ENCODE data around the gene HAUS8. TPM values are rescaled to one million over a fixed set of nuclear protein-coding genes. Genes with fewer than 3 reads are reported as not detected.

HAUS8 gene
- total and polyA plus RNA-seq, 9 of the 15 experiments (the other 6 are each of a cell fraction or from before 2014, with no cell fraction given) = 20.5 to 53.2 (median 36.0) TPM

DNA sequence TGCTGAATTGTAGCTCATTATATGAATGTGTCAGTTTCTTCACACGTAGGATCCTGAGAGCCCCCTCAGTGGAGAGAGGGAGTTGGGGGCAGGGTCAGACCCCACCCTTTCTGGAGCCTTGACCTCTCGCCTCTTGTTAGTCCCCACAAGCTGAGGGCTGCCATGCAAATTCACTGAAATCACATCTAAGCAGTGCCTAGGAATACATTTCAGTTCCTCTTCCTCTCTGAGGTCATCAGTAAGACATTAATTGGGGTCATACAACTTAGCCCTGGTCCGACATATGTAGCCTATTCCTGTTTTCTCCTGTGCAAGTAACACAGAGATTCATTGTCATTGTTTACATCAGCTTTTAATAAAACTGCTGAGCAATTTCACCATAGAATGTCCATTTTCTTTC is 30.3 kb upstream of the HAUS8 start:
- WGBS (ENCODE audit: insufficient coverage, low coverage, missing lambda C conversion rate) = 86% methylated on average over 2 of the region's 3 CpGs
- Histone ChIP-seq H3K4me2 (ENCODE audit: insufficient read depth, low read length) (no peak overlapping the region), H2AFZ (ENCODE audit: low read depth, low read length) (no peak overlapping the region), H3K4me3 (no peak overlapping the region), H3K9me1 (ENCODE audit: control insufficient read depth, insufficient read depth, low read length) (no peaks in the 10 kb centered on the region), H3K4me1 (replicated peaks in 1 of 2; ENCODE audit: control insufficient read depth in 2 of 2, insufficient read depth in 2 of 2, low read length in 2 of 2) (peaks cover 0 to 21% of the 10 kb centered on the region in 2 experiments; a peak in 2 of 5 replicates), H3K9ac (ENCODE audit: insufficient read depth in 1 of 2, low read depth in 2 of 2, low read length in 2 of 2) (no peak overlapping the region), H3K27ac (ENCODE audit: extremely low read depth, low read depth, low read length) (no peak overlapping the region), H3K79me2 (ENCODE audit: control insufficient read depth, insufficient read depth, low read length) (peaks cover 20% of the 10 kb centered on the region; the same call in 2 of the 3 replicates), H4K20me1 (replicated peaks; ENCODE audit: control insufficient read depth, insufficient read depth, low read length) (peaks cover 26% of the 10 kb centered on the region), H3K27me3 (ENCODE audit: control insufficient read depth in 2 of 2, insufficient read depth in 2 of 2, low read length in 2 of 2) (no peaks in the 10 kb centered on the region), H3K9me3 (replicated peaks; ENCODE audit: control insufficient read depth, insufficient read depth, low read depth, low read length) (0 out of 2 replicates have a peak, but pooled peaks cover 2% of the 10 kb centered on the region), H3K36me3 (ENCODE audit: control insufficient read depth, insufficient read depth, low read length) (peaks cover 71% of the 10 kb centered on the region; the same call in 2 of the 3 replicates)
- DNase-seq (ENCODE audit: extremely low read depth in 1 of 4, low spot score in 3 of 4) (no peak), FAIRE-seq (no peak), ATAC-seq (no peak)
- ChIA-PET CTCF (ENCODE audit: low intra/inter-chr PET ratio) (no interaction called here), POLR2A (no interaction called here)
- in situ Hi-C loops (cut with MboI) = no loop called here
- intact Hi-C loops (cut with micrococcal nuclease) = no loop called here
- TF ChIP-seq STAT5A (IDR thresholded peaks at IDR 0.05; ENCODE audit: borderline replicate concordance, low read length) (no peak), RHOXF2B (CRISPR knock-in tag; conservative IDR thresholded peaks at IDR 0.05) (no peak), RCOR1 (IDR thresholded peaks at IDR 0.05; ENCODE audit: borderline replicate concordance in 1 of 2, low read depth in 2 of 2, low read length in 2 of 2) (no peak), MTF1 (CRISPR knock-in tag; IDR thresholded peaks at IDR 0.05; ENCODE audit: borderline replicate concordance) (no peak), ZNF263 (CRISPR knock-in tag; IDR thresholded peaks at IDR 0.05; ENCODE audit: borderline replicate concordance) (no peak)
- no TSS peak for BruUV-seq (replicated peaks)

GRCh38 chr19:17104679-17105078 is 29.4 kb upstream of the HAUS8 start:
- no peak overlapping the region for H3K4me2 ChIP-seq (ENCODE audit: insufficient read depth, low read length)
- H3K9me1 ChIP-seq (ENCODE audit: control insufficient read depth, insufficient read depth, low read length) = no peaks in the 10 kb centered on the region
- WGBS (ENCODE audit: insufficient coverage, low coverage, missing lambda C conversion rate) = 82% methylated on average over 7 of the region's 7 CpGs
- H3K79me2 ChIP-seq (ENCODE audit: control insufficient read depth, insufficient read depth, low read length) = peaks cover 24% of the 10 kb centered on the region; the same call in 2 of the 3 replicates
- ATAC-seq (no peak), DNase-seq (ENCODE audit: extremely low read depth in 1 of 4, low spot score in 3 of 4) (no peak), FAIRE-seq (no peak)
- ChIA-PET CTCF (ENCODE audit: low intra/inter-chr PET ratio) (no interaction called here), POLR2A (no interaction called here)
- no peak overlapping the region for H2AFZ ChIP-seq (ENCODE audit: low read depth, low read length)
- H3K9ac ChIP-seq (ENCODE audit: insufficient read depth in 1 of 2, low read depth in 2 of 2, low read length in 2 of 2) = no peak overlapping the region
- H3K4me1 ChIP-seq (replicated peaks in 1 of 2; ENCODE audit: control insufficient read depth in 2 of 2, insufficient read depth in 2 of 2, low read length in 2 of 2) = peaks cover 0 to 14% of the 10 kb centered on the region in 2 experiments; a peak in 2 of 5 replicates
- intact Hi-C loops (cut with micrococcal nuclease) (no loop called here), in situ Hi-C loops (cut with MboI) (no loop called here)
- H3K4me3 ChIP-seq = no peak overlapping the region
- H3K27me3 ChIP-seq (ENCODE audit: control insufficient read depth in 2 of 2, insufficient read depth in 2 of 2, low read length in 2 of 2) = no peaks in the 10 kb centered on the region
- peaks cover 66% of the 10 kb centered on the region; the same call in 2 of the 3 replicates for H3K36me3 ChIP-seq (ENCODE audit: control insufficient read depth, insufficient read depth, low read length)
- BruUV-seq (replicated peaks) = no TSS peak
- H4K20me1 ChIP-seq (replicated peaks; ENCODE audit: control insufficient read depth, insufficient read depth, low read length) = peaks cover 23% of the 10 kb centered on the region
- no peak overlapping the region for H3K27ac ChIP-seq (ENCODE audit: extremely low read depth, low read depth, low read length)
- H3K9me3 ChIP-seq (replicated peaks; ENCODE audit: control insufficient read depth, insufficient read depth, low read depth, low read length) = 0 out of 2 replicates have a peak, but pooled peaks cover 2% of the 10 kb centered on the region
- TF ChIP-seq ZNF23 (CRISPR knock-in tag; IDR thresholded peaks at IDR 0.05) (no peak), GTF2A2 (tag; IDR thresholded peaks at IDR 0.05) (no peak), PTTG1 (tag; IDR thresholded peaks at IDR 0.05; ENCODE audit: low read depth) (no peak), NFE2 (IDR thresholded peaks at IDR 0.05; ENCODE audit: low read depth) (no peak), E2F3 (CRISPR knock-in tag; IDR thresholded peaks at IDR 0.05) (no peak), HDAC3 (IDR thresholded peaks at IDR 0.05; ENCODE audit: borderline replicate concordance, partially characterized antibody) (no peak), HSF4 (CRISPR knock-in tag; IDR thresholded peaks at IDR 0.05; ENCODE audit: borderline replicate concordance) (no peak), MTA2 (IDR thresholded peaks at IDR 0.05; ENCODE audit: low read depth) (no peak), PTBP1 (IDR thresholded peaks at IDR 0.05; ENCODE audit: low read depth, low read length) (no peak), KDM1A (IDR thresholded peaks at IDR 0.05) (no peak), ZNF274 (IDR thresholded peaks at IDR 0.05; ENCODE audit: borderline replicate concordance, low read depth, low read length) (no peak)
- TF ChIP-seq, protein P1, sequence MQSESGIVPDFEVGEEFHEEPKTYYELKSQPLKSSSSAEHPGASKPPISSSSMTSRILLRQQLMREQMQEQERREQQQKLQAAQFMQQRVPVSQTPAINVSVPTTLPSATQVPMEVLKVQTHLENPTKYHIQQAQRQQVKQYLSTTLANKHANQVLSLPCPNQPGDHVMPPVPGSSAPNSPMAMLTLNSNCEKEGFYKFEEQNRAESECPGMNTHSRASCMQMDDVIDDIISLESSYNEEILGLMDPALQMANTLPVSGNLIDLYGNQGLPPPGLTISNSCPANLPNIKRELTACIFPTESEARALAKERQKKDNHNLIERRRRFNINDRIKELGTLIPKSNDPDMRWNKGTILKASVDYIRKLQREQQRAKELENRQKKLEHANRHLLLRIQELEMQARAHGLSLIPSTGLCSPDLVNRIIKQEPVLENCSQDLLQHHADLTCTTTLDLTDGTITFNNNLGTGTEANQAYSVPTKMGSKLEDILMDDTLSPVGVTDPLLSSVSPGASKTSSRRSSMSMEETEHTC (IDR thresholded peaks at IDR 0.05) = no peak
